HG02840 (cell line): ENCODE measurements around the gene MTUS2.
"Not testable (repeated sequence)": the region's sequence is repeated elsewhere in the genome, so short reads cannot be mapped to it uniquely, and the experiment has no call there.

ENCODE experiments used
- ATAC-seq: cut with Tn5 transposase; IDR thresholded peaks from one replicate; pipeline ENCODE4 v1.9.1; 2021; ENCODE audit warnings: mild to moderate bottlenecking, moderate library complexity, moderate number of reproducible peaks; ENCODE audit not compliant: unreplicated experiment, low FRiP score

MTUS2 gene

GRCh38 chr13:28954810-28955209, 134.7 kb downstream of the MTUS2 start:
- no peak for ATAC-seq

GRCh38 chr13:28955264-28955966, 135.3 kb downstream of the MTUS2 start:
- no peak for ATAC-seq

GRCh38 chr13:28958018-28958417, 137.9 kb downstream of the MTUS2 start:
- no peak for ATAC-seq

- ATAC-seq = no peak
These were observed 138.3 kb downstream of the MTUS2 start for GRCh38 chr13:28958441-28958840.

GRCh38 chr13:28964052-28964451, 143.9 kb downstream of the MTUS2 start:
- ATAC-seq = no peak

- no peak for ATAC-seq
These were observed 144.7 kb downstream of the MTUS2 start for GRCh38 chr13:28964803-28965202.

GRCh38 chr13:28967029-28967915, 147.1 kb downstream of the MTUS2 start:
- ATAC-seq = no peak

- ATAC-seq = no peak
These were observed 156.1 kb downstream of the MTUS2 start for GRCh38 chr13:28976195-28976594.

- no peak for ATAC-seq
These were observed 156.5 kb downstream of the MTUS2 start for GRCh38 chr13:28976636-28977035.

GRCh38 chr13:28978574-28978973, 158.4 kb downstream of the MTUS2 start:
- ATAC-seq = no peak

GRCh38 chr13:28981530-28981929, 161.4 kb downstream of the MTUS2 start:
- no peak for ATAC-seq

GRCh38 chr13:28983641-28984040, 163.5 kb downstream of the MTUS2 start:
- ATAC-seq = no peak

GRCh38 chr13:28984326-28984725, 164.2 kb downstream of the MTUS2 start:
- no peak for ATAC-seq

- ATAC-seq = no peak
These were observed 164.7 kb downstream of the MTUS2 start for GRCh38 chr13:28984825-28985224.

- not testable (repeated sequence) for ATAC-seq
These were observed 170.2 kb downstream of the MTUS2 start for GRCh38 chr13:28990378-28990777.

GRCh38 chr13:28991764-28992163, 171.6 kb downstream of the MTUS2 start:
- ATAC-seq = no peak

GRCh38 chr13:29000826-29001225, 180.7 kb downstream of the MTUS2 start:
- no peak for ATAC-seq

GRCh38 chr13:29005035-29005762, 185.1 kb downstream of the MTUS2 start:
- no peak for ATAC-seq

- no peak for ATAC-seq
These were observed 185.6 kb downstream of the MTUS2 start for GRCh38 chr13:29005763-29006120.

- ATAC-seq = no peak
These were observed 186.3 kb downstream of the MTUS2 start for GRCh38 chr13:29006359-29006850.

- ATAC-seq = no peak
These were observed 188.2 kb downstream of the MTUS2 start for GRCh38 chr13:29008296-29008695.
